ENCODE results near the gene PPP2R2C. TPM values are rescaled to one million over a fixed set of nuclear protein-coding genes. Genes with fewer than 3 reads are reported as not detected.
A peak's percentile ranks its signal among the peaks of the same experiment; 100 is the strongest.

Gene PPP2R2C
- polyA plus RNA-seq, 1 of the 3 experiments (the other 2 are of a cell fraction): 0.21 TPM

- TF ChIP-seq NFIC (IDR thresholded peaks at IDR 0.05; ENCODE audit: borderline replicate concordance) (no peak), GATA2 (CRISPR knock-in tag; IDR thresholded peaks at IDR 0.05) (no peak), ZBTB33 (IDR thresholded peaks at IDR 0.05; ENCODE audit: borderline replicate concordance, low read depth) (no peak), EP300 (IDR thresholded peaks at IDR 0.05; ENCODE audit: borderline replicate concordance in 1 of 2, low read depth in 1 of 2, low read length in 1 of 2) (no peak), RAD21 (IDR thresholded peaks at IDR 0.05; ENCODE audit: low read length) (no peak), FOSL2 (IDR thresholded peaks at IDR 0.05; ENCODE audit: borderline replicate concordance, low read depth) (no peak), RCOR1 (IDR thresholded peaks at IDR 0.05; ENCODE audit: low read length) (no peak), IRF3 (IDR thresholded peaks at IDR 0.05; ENCODE audit: low read depth, low read length) (no peak), REST (IDR thresholded peaks at IDR 0.05; ENCODE audit: low read depth, low read length) (no peak), RFX5 (IDR thresholded peaks at IDR 0.05; ENCODE audit: low read length) (no peak), ELF1 (IDR thresholded peaks at IDR 0.05) (no peak), EZH2phosphoT487 (IDR thresholded peaks at IDR 0.05; ENCODE audit: borderline replicate concordance, low read depth) (no peak), TEAD4 (IDR thresholded peaks at IDR 0.05; ENCODE audit: borderline replicate concordance, insufficient read depth) (no peak), USF2 (IDR thresholded peaks at IDR 0.05; ENCODE audit: borderline replicate concordance, low read depth, low read length) (no peak), USF1 (IDR thresholded peaks at IDR 0.05; ENCODE audit: borderline replicate concordance, low read depth) (no peak), YY1 (IDR thresholded peaks at IDR 0.05; ENCODE audit: low read depth) (no peak), FOXJ3 (CRISPR knock-in tag; IDR thresholded peaks at IDR 0.05) (no peak), SMC3 (IDR thresholded peaks at IDR 0.05; ENCODE audit: low read depth, low read length) (no peak), CHD2 (IDR thresholded peaks at IDR 0.05; ENCODE audit: low read length, partially characterized antibody) (no peak)
- Histone ChIP-seq H4K20me1 (ENCODE audit: insufficient read depth) (no peaks in the 10 kb centered on the region), H3F3A (replicated peaks; ENCODE audit: insufficient read depth) (no peaks in the 10 kb centered on the region), H3K27me3 (ENCODE audit: insufficient read depth) (no peaks in the 10 kb centered on the region), H3K9ac (no peak overlapping the region), H3K4me3 (ENCODE audit: low read depth in 2 of 2, low read length in 1 of 2) (no peak overlapping the region), H3K9me2 (no peaks in the 10 kb centered on the region), H2AFZ (ENCODE audit: low read depth) (no peak overlapping the region), H3K79me2 (ENCODE audit: insufficient read depth) (no peaks in the 10 kb centered on the region), H3K27ac (ENCODE audit: low read depth in 2 of 2, low read length in 1 of 2) (no peak overlapping the region), H3K4me2 (no peak overlapping the region), H3K9me3 (no peaks in the 10 kb centered on the region), H3K4me1 (ENCODE audit: control insufficient read depth in 1 of 2, insufficient read depth in 2 of 2, low read depth in 1 of 2, low read length in 1 of 2) (peaks cover 0 to 4% of the 10 kb centered on the region in 2 experiments; a peak in 1 of 4 replicates), H3K36me3 (replicated peaks in 1 of 2; ENCODE audit: control insufficient read depth in 1 of 2, insufficient read depth in 2 of 2, low read length in 1 of 2) (no peaks in the 10 kb centered on the region)
- DNase-seq: peak; percentile 51
- POLR2A ChIA-PET: no interaction called here
- WGBS (ENCODE audit: low lambda C conversion rate): 57% methylated on average over 19 of the region's 25 CpGs
- CTCF ChIA-PET: interaction anchor here (1.0 kb wide), 1 partner anchor 169 kb away, joined by 3 read pairs; no protein-coding TSS in a partner anchor
These were observed 94.6 kb downstream of the PPP2R2C start for GRCh38 chr4:6377626-6378492.

All from SK-N-SH (cell line).